Heart right ventricle (tissue), 16 donors: Measurements from ENCODE around the gene FCHSD2. TPM values are rescaled to one million over a fixed set of nuclear protein-coding genes. Genes with fewer than 3 reads are reported as not detected.

ENCODE experiments used
- ATAC-seq, 8 donors: fragments of 200-7000 bp; cut with Tn5 transposase; one replicate each; pipeline ENCODE4 v1.9.1; 2020; ENCODE audit warnings: mild to moderate bottlenecking in 8 of 8, moderate library complexity in 8 of 8, moderate number of reproducible peaks in 1 of 8
- DNase-seq, 2 donors: peaks; one replicate each; pipeline ENCODE4 v3.0.0-alpha.2; 2020
- H3K27ac ChIP-seq, 10 donors: fragments of 200-600 bp; sonication (generic) in 2 of 10; one replicate each; pipeline versions ENCODE4 v1.5.0 to v1.8.0; 2020 to 2022; ENCODE audit warnings: mild to moderate bottlenecking in 3 of 10
- H3K27me3 ChIP-seq, 7 donors: fragments of 200-600 bp; one replicate each; pipeline ENCODE4 v1.8.0; 2021 to 2022; ENCODE audit warnings: mild to moderate bottlenecking in 2 of 7
- H3K36me3 ChIP-seq, 9 donors: fragments of 200-600 bp; sonication (generic) in 1 of 9; one replicate each; pipeline versions ENCODE4 v1.5.0 to v1.8.0; 2020 to 2022; ENCODE audit warnings: mild to moderate bottlenecking in 2 of 9
- H3K4me1 ChIP-seq, 9 donors: fragments of 200-600 bp; sonication (generic) in 1 of 9; one replicate each; pipeline versions ENCODE4 v1.5.0 to v1.8.0; 2020 to 2022; ENCODE audit warnings: mild to moderate bottlenecking in 4 of 9
- H3K4me3 ChIP-seq, 10 donors: fragments of 200-600 bp; sonication (generic) in 2 of 10; one replicate each; pipeline versions ENCODE4 v1.5.0 to v1.8.0; 2020 to 2022; ENCODE audit warnings: mild to moderate bottlenecking in 7 of 10, moderate library complexity in 2 of 10
- H3K9me3 ChIP-seq, 11 donors: fragments of 200-600 bp in 10 of 11; sonication (generic) in 2 of 11; one replicate each; pipeline versions ENCODE4 v1.5.0 to v1.8.0; 2013 to 2022; ENCODE audit warnings: mild to moderate bottlenecking in 2 of 11, control low read depth in 1 of 11, moderate library complexity in 1 of 11
- CTCF ChIP-seq, 9 donors: fragments of 200-600 bp; sonication (generic) in 2 of 9; IDR thresholded peaks; one replicate each; pipeline versions ENCODE4 v1.5.0 to v1.8.0; 2021 to 2022; ENCODE audit warnings: antibody characterized with exemption in 9 of 9, mild to moderate bottlenecking in 5 of 9, moderate library complexity in 1 of 9
- WGBS, 2 donors: extraction: QIAGEN DNeasy Blood & Tissue Kit; methylation state at CpG; one replicate each; pipeline ENCODE4 v1.1.7; 2013; ENCODE audit warnings: inconsistent platforms in 1 of 2; 5-methylcytosine and 5-hydroxymethylcytosine counted together
- intact Hi-C, 10 donors: fragments of 100-400 bp; cut with DNase I; formaldehyde crosslinking; loops; one replicate each; pipeline versions ENCODE4 v1.11.1 to v1.14.2; 2022
- polyA plus RNA-seq, 2 donors: library from polyadenylated mRNA; stranded (reverse); fragments of 200-250 nt; gene quantifications; one replicate each; pipeline ENCODE4 v1.2.3, GENCODE V29; 2013
- total RNA-seq, 10 donors: library from RNA; stranded (reverse); fragmentation: NEBNext Ultra II Directional in 3 of 10; extraction: Animal tissue kit (Norgen Biotek cat#: 25700) in 3 of 10; gene quantifications; one replicate each; pipeline versions ENCODE4 v1.2.1 to v1.2.4, GENCODE V29; 2021 to 2023
- donor health status: Arrhythmogenic right ventricular cardiomyopathy.
- donor health status: ischemic (EF 13 %, LVEDD 7.1; RV severe dilation, severe dysfunction).
- donor health status: healthy with polysubstance abuse.
- donor health status: DM: no; HTN: yes; CAD: no.
- donor health status: DM: no; HTN: no; CAD: no.
- donor health status: ischemic (EF 25% LVEDD 6.9; RV normal size, moderate dysfunction).
- donor health status: ischemic (EF 25% LVEDD 5.7; RV mildly dilated, moderate dysfunction).
- donor health status: healthy.
- donor health status: DM: yes; HTN: yes; CAD: no.
- donor health status: Ischemic cardiomyopathy.
- donor health status: ischemic (EF 35%, LVEDD 5.7; RV mildly dilated, moderate dysfunction).
- donor health status: nonischemic (EF 11% LVEDD 7.7; RV severe dilation, severe dysfunction).
- donor health status: DM: yes; HTN: yes; CAD: no.
- donor health status: PGD.
- donor health status: ischemic (EF 29% LVEDD 5.4; RV normal size, mild dysfunction).
- donor health status: nonischemic (EF 23%, LVEDD 6.1; RV moderate dilation, normal function).

FCHSD2 gene
- total and polyA plus RNA-seq, 12 donors = 16.1 to 48.4 (median 37.5) TPM

- ATAC-seq (no peak), DNase-seq (no peak)
- H3K4me3 ChIP-seq = no peak overlapping the region
- peaks cover 0 to 17% (median 3%) of the 10 kb centered on the region in 9 donors for H3K4me1 ChIP-seq
- no peak for TF ChIP-seq CTCF (IDR thresholded peaks at IDR 0.05)
- no peaks in the 10 kb centered on the region for H3K9me3 ChIP-seq
- no peak overlapping the region for H3K27ac ChIP-seq
- peaks cover 0 to 37% (median 8%) of the 10 kb centered on the region in 9 donors for H3K36me3 ChIP-seq
- no peaks in the 10 kb centered on the region for H3K27me3 ChIP-seq
- intact Hi-C loops = no loop called here
These were observed 179.4 kb downstream of the FCHSD2 start for GRCh38 chr11:72962717-72963116.

GRCh38 chr11:72962084-72962483 lies 180.0 kb downstream of the FCHSD2 start:
- DNase-seq = no peak
- WGBS, 2 donors = 86 to 89% methylated on average over 4 of the region's 4 CpGs

GRCh38 chr11:72959998-72960731 lies 182.0 kb downstream of the FCHSD2 start:
- DNase-seq (no peak), ATAC-seq (peak in 6 of 8 donors; percentile 30 to 78 (median 46))
- WGBS, 2 donors = 88 to 95% methylated on average over 3 of the region's 3 CpGs

More at GRCh38 chr11:72962084-72962483, 180.0 kb downstream of the FCHSD2 start:
- Histone ChIP-seq H3K4me3 (no peak overlapping the region), H3K27ac (no peak overlapping the region), H3K27me3 (no peaks in the 10 kb centered on the region), H3K4me1 (peaks cover 0 to 17% (median 3%) of the 10 kb centered on the region in 9 donors), H3K9me3 (no peaks in the 10 kb centered on the region), H3K36me3 (peaks cover 0 to 37% (median 8%) of the 10 kb centered on the region in 9 donors)
- intact Hi-C loops = no loop called here
- no peak for TF ChIP-seq CTCF (IDR thresholded peaks at IDR 0.05)
- no peak for ATAC-seq

GRCh38 chr11:72958791-72959190 lies 183.3 kb downstream of the FCHSD2 start:
- 74 to 85% methylated on average over 2 of the region's 2 CpGs for WGBS, 2 donors
- ATAC-seq (no peak), DNase-seq (no peak)
- no peak for TF ChIP-seq CTCF (IDR thresholded peaks at IDR 0.05)
- Histone ChIP-seq H3K36me3 (peaks cover 0 to 23% (median 0%) of the 10 kb centered on the region in 9 donors), H3K27me3 (no peaks in the 10 kb centered on the region), H3K4me1 (peaks cover 0 to 28% (median 13%) of the 10 kb centered on the region in 9 donors), H3K9me3 (no peaks in the 10 kb centered on the region), H3K4me3 (no peak overlapping the region), H3K27ac (no peak overlapping the region)
- intact Hi-C loops = no loop called here

More at GRCh38 chr11:72959998-72960731, 182.0 kb downstream of the FCHSD2 start:
- Histone ChIP-seq H3K4me3 (no peak overlapping the region), H3K27me3 (no peaks in the 10 kb centered on the region), H3K27ac (peak overlapping the region in 1 of 10 donors; percentile 17), H3K4me1 (peaks cover 0 to 19% (median 11%) of the 10 kb centered on the region in 9 donors), H3K9me3 (no peaks in the 10 kb centered on the region), H3K36me3 (peaks cover 0 to 24% (median 2%) of the 10 kb centered on the region in 9 donors)
- intact Hi-C loops = no loop called here
- no peak for TF ChIP-seq CTCF (IDR thresholded peaks at IDR 0.05)
